HG02970 (cell line): ENCODE results near the gene PPP1R10.

Source experiments
- ATAC-seq: cut with Tn5 transposase; IDR thresholded peaks from one replicate; pipeline ENCODE4 v1.9.1; 2021; ENCODE audit warnings: mild to moderate bottlenecking, moderate library complexity, moderate number of reproducible peaks; ENCODE audit not compliant: unreplicated experiment, low FRiP score

PPP1R10 gene

GRCh38 chr6:30562470-30563425, 54.3 kb downstream of the PPP1R10 start:
- no peak for ATAC-seq

GRCh38 chr6:30560930-30561329, 56.1 kb downstream of the PPP1R10 start:
- ATAC-seq, result no peak

GRCh38 chr6:30557683-30557981, 59.4 kb downstream of the PPP1R10 start:
- ATAC-seq, result no peak

- peak; percentile 46 for ATAC-seq
These were observed 59.9 kb downstream of the PPP1R10 start, which contains the start of gene PRR3 for GRCh38 chr6:30556906-30557682. Gene PRR3, plus strand, starts transcription at chr6:30557295. Its CDS starts 50 bp downstream, at chr6:30557345.

GRCh38 chr6:30556066-30556905, 60.8 kb downstream of the PPP1R10 start, which contains the start of gene GNL1:
Gene GNL1, minus strand, starts transcription at chr6:30556489. Its CDS starts 286 bp downstream, at chr6:30556203.
- ATAC-seq, result peak; percentile 86

GRCh38 chr6:30555816-30556065, 61.3 kb downstream of the PPP1R10 start:
- no peak for ATAC-seq

- no peak for ATAC-seq
These were observed 61.9 kb downstream of the PPP1R10 start for GRCh38 chr6:30554962-30555815.

- ATAC-seq, result no peak
These were observed 62.6 kb downstream of the PPP1R10 start for GRCh38 chr6:30554404-30554803.
